CD4-positive, alpha-beta T cell treated with Interleukin-4 for 4 hours (primary cell): ENCODE measurements around the gene HAND2.

Experiments used
- DNase-seq: peaks from one replicate; pipeline ENCODE4 v3.0.0-alpha.2; 2020

Gene HAND2

DNA sequence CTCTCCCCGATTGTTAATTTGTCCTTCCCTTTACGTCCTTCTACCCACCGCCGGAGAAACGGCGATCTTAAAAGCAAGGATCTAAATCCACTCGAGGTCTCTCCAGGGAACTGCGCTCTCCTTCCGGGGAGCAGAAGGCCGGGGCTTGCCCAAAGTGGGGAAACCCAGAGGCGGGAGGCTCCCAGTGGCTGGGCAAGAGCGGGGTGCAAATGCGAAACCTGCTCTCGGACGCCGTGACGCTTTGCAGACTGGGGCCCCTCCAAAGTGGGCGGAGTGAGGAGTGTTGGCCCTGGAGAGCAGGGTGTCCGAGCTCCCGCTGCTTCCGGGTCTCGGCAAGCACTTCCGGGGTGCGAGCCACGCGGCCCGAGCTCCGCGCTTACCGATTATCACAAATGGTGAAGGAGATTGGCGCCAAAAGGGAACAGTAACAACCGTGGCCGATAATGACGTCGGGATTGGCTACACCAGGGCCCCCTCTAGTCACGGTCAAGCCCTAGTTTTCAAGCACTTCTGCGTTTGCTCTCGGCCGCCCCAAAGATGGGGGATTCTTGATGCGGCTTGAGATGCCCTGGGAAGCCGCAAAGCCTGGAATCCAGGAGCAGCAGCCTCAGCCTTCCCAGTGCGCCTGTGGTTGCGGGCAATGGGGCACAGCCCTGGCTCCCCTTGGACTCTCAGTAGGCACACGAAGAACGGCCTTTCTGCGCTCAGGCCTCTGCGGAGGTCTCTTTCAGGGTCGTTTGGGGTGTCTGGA, 29.0 kb downstream of the HAND2 start:
- DNase-seq = no peak

DNA sequence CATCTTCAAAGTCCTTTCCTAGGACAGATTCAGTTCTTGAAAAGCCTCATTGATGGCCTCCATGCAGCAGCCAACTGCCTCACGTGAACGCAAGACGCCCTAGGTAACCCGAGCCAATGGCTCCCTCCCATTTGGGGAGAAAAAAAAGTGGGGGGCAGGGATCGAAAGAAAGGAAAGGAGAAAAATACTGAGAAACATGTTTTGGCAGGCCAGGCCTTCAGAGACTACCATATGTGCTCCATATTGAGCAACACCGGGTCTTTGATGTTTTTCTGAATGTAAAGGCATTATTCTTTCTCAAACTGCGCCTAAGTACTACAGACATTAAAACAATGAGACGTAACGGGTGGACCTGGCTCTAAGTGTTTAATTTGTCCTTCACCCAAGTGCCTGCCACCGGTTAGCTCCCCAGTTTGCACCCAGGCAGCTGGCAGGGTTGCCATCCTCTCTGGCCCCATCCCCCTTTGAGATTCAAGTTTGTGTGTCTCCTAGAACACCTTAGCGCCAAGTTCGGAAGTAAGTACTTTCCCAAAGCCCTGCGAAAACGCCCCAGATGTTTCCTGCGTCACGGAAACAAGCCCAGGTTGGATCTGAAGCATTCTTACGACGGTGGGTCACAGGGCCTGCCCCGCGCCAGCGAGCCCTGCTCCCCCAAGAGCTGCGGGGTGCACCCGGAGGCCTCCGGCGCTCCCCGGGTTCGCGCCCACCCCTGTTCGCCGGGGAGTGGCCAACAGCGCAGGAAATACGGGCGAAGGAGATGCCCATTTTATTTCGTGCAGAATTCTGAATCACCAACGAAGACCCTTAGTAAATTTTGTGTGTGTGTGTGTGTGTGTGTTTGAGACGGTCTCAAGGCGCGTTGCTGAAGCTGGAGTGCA, 30.1 kb downstream of the HAND2 start:
- no peak for DNase-seq

DNA sequence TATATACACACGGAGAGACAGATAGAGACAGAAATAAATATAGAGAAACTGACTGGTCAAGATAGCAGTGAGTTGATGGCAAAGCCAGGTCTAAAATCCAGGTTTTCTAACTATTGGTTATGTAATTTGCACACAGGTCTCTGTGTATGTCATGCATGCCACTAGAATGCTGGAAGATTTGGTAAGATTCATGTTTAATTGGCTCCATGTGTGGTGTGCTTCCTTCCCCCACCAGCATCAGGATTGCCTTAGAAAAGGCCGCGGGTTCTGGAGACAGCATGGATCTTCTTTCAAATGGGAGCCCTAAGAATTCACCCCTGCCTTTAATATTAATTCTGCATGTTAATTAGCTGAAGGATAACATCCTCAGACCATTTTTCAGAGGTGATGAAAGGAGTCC, 31.3 kb downstream of the HAND2 start:
- DNase-seq = no peak

DNA sequence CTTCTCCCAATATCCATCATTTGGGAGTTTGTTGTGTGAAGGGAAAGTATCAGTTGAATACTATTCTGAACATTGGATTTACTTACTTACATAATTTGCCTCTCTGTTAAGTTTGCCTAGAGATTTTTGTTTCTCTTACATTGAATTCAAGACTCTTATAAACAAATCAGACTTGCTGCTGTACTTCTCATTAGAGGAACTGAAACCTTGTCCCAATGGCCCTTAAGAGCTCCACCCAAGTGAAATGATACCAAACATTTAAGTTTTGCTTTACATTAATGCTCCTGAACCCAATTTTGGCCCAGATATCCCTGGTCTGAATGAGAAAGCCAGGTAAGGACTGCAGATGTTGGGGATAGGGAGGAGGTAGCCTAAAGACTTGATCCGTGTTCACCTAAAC, 32.0 kb downstream of the HAND2 start:
- DNase-seq = no peak

DNA sequence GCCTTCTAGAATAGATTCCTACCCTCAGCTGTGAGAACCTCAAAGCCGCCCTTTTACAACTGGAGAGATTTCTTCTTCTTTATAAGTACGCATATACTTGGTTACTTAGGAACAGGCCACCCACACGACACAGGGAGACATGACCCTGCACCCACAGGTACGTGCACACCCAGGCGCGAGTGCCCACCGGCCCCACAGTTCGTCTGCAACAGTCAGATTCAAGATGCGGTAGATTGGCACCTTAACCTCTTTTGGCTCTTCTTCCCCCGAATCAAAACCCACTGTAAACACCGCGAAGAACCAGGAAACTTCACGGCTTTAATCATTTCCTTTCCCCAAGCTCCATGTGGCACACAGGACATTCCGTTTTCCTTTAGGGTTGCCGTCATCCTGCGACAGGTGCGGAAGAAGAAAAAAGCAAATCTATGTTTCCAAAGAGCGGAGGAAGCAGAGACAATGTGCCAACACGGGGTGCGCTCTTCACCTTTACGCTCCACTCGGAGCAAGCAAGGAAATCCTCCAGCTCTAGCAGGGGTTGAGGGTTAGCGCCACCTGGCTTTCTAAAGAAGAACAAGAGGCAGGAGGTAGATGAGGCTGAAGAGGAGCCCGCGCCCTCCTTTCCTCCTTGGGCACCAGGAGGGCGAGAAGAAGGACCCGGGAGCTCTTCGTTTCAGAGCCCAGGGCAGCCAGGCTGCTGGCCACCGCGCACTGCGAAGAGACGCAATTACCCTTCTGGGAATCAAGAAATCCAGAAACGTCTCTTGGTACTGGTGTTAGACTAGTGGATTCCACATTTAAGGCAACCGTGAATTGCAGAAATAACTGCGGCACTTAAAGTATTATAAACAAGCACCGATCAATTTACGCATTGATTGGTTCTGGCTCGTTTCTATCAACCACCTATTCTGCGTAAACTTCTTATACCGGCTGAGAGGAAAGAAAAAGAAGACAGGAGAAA, 35.7 kb downstream of the HAND2 start:
- DNase-seq = peak; percentile 63

DNA sequence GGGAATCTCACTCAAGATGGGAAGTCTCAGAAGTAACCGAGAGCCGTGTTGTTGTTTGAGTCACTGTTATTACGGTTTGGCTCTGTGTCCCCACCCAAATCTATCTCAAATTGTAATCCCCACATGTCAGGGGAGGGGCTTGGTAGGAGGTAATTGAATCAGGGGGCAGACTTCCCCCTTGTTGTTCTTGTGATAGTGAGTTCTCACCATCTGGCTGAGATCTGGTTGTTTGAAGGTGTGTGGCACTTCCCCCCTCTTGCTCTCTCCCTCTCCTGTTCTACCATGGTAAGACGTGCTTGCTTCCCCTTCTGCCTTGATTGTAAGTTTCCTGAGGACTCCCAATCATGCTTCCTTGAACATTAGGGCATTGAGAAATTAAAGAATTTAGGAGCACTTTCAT, 37.0 kb downstream of the HAND2 start:
- no peak for DNase-seq

DNA sequence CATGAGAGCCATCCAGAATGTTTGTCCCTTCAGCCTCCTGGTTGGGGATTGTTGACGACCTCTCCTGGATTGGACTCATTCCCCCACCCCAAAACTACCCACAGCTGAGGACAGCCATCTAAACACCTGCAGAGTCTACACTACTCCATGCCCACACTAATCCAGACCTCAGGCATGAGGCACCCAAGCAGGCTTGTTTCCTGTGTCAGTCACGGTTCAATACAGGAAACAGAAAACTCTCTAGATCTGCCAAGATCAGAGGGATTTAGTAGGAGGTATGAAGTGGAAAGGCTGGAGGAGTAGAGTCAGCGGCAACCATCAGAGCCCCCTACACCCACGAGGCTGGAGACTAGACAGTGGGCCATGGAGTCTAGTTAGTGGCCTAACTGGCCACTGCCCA, 37.7 kb downstream of the HAND2 start:
- no peak for DNase-seq

DNA sequence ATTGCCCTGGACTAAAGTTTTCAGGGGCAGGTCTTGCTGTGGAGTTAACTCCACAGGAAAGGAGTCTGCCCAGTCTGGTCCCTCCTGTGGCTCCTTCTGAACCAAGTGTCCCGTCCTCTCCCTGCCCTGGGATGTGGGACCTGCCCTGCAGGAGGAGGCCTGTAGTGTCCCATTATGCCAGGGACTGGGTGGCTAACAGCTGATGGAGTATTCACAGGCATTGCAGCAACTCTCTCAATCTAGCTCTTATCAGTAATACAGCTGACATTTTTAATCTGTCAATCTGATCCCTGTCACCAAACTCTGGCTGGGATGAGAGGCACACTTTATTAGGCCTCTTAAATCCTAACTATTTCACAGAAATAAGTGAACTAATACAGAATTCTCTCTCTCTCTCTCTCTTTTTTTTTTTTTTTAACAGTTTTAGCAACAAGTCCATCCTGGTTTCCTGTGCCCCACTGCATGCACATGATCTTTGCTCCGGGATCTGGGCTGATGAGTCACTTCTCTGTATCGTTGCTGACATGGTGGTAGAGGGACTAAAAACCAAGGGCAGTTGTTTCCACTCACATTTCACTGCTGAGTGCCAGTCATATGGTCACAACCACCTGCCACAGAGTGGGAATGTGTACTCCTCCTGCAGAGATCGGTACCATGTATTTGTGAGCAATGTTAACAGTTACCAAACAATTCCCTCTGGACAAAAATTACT, 39.1 kb downstream of the HAND2 start:
- no peak for DNase-seq

DNA sequence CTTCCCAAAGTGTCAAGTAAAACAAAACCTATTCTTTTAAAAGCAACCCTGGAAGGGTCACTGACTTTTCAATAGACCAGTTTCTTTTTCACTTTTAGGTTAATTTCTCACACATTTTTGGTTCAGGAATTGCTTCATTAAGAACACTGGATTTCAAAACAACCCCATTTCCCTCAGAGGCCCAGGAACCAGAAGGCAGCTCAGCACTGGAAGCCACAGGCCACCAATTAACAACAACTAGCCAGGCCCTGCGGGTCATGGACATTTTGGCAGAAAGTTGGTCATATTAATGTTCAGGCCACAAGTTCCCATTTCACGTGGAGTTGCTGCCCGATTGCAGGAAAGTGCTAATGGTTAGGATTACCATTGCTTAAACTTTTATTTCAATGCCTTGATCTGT, 39.8 kb downstream of the HAND2 start:
- no peak for DNase-seq

DNA sequence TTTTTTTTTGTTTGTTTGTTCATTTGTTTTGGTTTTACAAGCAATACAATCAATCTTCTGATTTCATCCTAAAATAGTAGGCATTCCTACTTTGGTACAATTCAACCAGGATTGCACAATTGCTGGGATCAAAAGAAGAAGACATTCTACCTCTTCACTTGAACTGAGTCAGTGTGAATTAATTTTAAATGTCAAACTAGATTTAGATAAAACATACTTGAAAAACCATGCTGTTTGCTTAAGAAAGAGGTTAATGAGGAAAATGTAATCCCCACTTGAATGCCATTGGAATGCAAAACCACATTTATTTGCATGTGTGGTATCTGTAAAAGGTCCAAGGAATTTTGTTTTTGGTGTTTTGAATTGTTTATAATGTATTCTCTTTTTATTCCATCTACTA, 40.5 kb downstream of the HAND2 start:
- DNase-seq = no peak

DNA sequence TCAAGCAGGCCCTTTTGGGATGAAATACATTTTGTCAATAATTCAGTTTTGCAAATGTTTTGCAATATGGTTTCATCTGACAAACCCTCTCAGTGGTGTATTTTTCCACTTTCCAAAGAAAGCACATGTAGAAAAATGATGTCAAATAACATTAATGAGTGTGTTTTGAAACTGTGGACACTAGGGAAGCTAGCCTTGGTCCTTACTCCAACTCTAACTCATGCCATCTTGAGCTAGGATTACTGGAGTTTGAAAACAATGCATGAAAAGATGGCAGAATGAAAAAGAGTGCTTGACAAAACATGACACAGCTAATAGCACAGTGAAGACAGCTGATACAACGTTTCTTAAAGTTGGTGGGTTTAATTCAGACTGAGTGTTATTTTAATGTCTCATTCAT, 41.4 kb downstream of the HAND2 start:
- no peak for DNase-seq

DNA sequence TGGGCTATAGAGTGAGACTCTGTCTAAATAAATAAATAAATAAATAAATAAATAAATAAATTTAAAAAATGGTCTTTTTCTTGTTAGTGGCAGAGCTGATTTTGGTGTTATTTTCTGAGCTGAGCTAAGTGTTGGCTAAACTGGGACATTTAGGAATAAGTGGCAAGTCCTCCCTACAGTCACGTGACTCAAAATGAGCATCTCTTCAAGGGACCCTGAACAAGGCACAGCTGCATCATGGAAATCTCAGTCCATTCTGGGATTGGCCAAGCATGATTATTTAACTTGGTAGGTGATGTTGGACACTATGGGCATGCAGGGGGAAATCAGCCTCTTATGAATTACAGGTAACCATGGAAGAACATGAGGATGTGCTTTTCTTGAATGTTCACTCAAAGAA, 42.0 kb downstream of the HAND2 start:
- DNase-seq = no peak

DNA sequence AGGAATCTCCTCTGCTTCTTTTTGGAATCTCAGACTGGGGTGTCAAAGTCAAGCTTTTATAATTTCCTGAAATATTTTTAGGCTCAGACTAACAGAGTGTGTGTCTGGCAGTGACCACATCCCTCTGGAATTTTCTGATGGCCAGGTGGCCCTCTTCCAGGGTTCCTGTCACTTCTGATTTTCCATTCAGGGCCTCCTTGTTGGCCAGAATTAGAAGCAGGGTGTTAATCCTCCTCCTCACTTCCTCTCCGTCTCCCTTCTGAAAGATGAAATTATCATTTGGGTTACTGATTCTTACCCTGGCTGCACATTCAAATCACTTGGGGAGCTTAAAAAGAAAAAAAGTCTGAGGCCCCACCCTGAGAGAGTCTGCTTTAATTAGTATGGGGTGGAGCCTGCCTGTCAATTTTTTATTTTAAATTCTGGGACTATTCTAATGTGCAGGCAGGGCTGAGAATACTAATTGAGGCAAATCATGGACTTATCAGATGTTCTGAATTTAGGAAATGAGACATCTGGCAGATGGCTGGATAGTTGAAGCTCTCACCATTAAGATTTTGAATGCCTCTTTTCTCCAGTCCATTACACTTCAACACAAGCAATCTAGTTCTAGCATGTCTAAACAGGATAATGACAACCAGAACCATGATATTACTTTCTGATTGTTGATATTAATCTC, 43.2 kb downstream of the HAND2 start:
- DNase-seq = no peak

DNA sequence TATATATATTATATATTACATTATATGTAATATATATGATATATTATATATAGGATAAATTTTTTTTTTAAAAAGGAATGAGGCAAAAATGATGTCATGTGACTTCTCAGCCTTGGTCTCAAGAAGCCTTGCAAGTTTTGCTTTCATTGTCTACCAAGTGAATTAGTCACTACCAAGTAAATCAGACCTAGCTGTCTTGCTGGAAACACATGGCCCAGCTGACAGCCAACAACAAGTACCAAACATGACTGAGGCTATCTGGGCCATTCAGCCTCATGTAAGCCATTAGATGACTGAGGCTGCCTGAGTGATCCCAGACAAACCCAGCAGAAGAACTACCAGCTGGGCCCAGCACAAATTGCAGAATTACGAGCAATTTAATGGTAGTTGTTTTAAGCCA, 44.9 kb downstream of the HAND2 start:
- DNase-seq = no peak

DNA sequence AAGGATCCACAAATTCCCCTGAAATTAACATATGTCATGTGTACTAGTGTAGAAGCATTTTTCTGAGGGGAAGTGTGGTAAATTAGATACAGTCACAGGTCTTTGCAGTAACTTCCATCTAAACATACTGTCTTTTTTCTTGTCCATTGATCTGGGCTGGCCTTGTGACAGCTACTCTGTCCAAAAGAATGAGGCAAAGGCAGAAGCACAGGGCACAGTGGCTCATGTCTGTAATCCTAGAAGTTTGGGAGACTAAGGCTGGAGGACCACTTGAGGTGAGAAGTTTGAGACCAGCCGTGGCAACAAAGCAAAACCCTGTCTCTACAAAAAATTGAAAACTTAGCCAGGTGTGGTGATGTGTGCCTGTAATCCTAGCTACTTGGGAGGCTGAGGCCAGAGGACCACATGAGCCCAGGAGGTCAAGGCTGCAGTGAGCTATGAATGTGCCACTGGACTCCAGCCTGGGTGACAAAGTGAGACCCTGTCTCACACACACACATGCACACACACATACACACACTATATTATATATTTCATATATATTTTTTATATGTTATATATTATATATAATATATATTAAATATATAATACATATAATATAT, 47.6 kb downstream of the HAND2 start:
- DNase-seq = no peak

DNA sequence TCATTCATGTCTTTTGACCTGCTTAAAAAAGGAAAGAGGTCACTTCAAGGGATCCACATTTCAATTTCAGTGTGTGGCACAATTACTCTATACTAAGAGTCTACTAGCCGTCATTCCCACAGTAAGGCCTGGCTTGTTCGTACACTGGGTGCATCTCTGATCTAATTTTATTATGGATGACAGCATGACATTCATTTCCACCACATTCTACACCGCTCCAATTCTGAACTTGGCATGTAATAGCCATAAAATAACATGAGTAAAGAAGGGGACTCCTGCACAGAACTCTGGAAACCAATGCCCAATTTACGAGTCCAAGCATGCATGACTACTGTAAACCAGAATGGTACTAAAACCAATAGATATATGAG, 51.1 kb downstream of the HAND2 start:
- DNase-seq = no peak

DNA sequence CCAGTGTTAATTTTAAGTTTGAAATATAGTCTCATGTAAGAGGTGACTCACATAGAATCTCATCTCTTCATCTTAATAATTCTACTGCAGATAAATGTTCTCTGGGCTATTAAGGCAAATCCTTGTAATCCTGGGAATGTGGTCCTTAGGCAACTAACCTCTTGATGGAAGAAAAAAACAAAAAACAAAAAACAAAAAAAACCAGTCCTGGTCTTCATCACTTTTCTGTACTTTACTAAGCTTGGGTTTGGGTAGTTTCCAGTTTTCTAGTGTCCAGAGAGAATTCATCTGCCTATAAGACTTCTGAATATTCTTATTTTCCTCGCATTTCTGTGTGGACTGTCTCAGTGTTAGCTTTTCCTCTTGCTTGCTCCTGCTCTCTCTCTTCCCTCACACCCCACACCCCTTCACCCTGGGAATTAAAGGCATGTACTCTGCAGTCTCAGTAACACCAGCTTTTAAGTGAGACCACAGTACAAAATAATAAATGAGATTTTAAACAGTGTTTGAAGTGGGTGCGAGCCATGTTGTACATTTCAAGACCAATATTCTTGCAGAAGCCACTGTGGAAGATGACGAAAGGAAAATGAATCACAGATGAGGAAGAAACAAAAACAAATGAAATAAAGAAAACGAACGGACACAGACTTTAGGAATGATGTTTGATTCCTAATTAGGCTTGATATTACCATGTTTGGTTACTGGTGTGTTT, 51.7 kb downstream of the HAND2 start:
- no peak for DNase-seq

DNA sequence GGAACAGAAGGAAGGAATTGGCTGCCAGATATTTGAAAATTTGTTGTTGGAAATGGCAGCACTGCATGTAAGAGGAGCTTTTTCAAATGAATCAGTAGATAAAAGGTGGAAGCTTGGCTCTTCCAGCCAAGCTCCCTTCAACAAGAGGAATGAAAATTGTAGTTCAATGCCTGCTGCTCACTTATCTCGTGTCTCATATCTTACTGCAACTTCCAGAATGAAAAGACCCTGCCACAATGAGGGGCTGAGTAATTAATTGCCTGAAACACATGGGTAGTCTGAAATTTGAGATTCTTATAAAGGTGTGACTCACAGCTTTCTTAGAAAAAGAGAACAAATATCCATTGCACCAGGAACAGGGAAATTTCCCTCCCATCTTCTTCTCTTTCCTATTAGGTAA, 53.0 kb downstream of the HAND2 start:
- no peak for DNase-seq
